Heart right ventricle (tissue), 16 donors: Measurements from ENCODE around the gene STOML1. TPM values are rescaled to one million over a fixed set of nuclear protein-coding genes. Genes with fewer than 3 reads are reported as not detected.
A peak's percentile ranks its signal among the peaks of the same experiment; 100 is the strongest.

ENCODE experiments used
- ATAC-seq, 8 donors: fragments of 200-7000 bp; cut with Tn5 transposase; one replicate each; pipeline ENCODE4 v1.9.1; 2020; ENCODE audit warnings: mild to moderate bottlenecking in 8 of 8, moderate library complexity in 8 of 8, moderate number of reproducible peaks in 1 of 8
- DNase-seq, 2 donors: peaks; one replicate each; pipeline ENCODE4 v3.0.0-alpha.2; 2020
- H3K27ac ChIP-seq, 10 donors: fragments of 200-600 bp; sonication (generic) in 2 of 10; one replicate each; pipeline versions ENCODE4 v1.5.0 to v1.8.0; 2020 to 2022; ENCODE audit warnings: mild to moderate bottlenecking in 3 of 10
- H3K27me3 ChIP-seq, 7 donors: fragments of 200-600 bp; one replicate each; pipeline ENCODE4 v1.8.0; 2021 to 2022; ENCODE audit warnings: mild to moderate bottlenecking in 2 of 7
- H3K36me3 ChIP-seq, 9 donors: fragments of 200-600 bp; sonication (generic) in 1 of 9; one replicate each; pipeline versions ENCODE4 v1.5.0 to v1.8.0; 2020 to 2022; ENCODE audit warnings: mild to moderate bottlenecking in 2 of 9
- H3K4me1 ChIP-seq, 9 donors: fragments of 200-600 bp; sonication (generic) in 1 of 9; one replicate each; pipeline versions ENCODE4 v1.5.0 to v1.8.0; 2020 to 2022; ENCODE audit warnings: mild to moderate bottlenecking in 4 of 9
- H3K4me3 ChIP-seq, 10 donors: fragments of 200-600 bp; sonication (generic) in 2 of 10; one replicate each; pipeline versions ENCODE4 v1.5.0 to v1.8.0; 2020 to 2022; ENCODE audit warnings: mild to moderate bottlenecking in 7 of 10, moderate library complexity in 2 of 10
- H3K9me3 ChIP-seq, 11 donors: fragments of 200-600 bp in 10 of 11; sonication (generic) in 2 of 11; one replicate each; pipeline versions ENCODE4 v1.5.0 to v1.8.0; 2013 to 2022; ENCODE audit warnings: mild to moderate bottlenecking in 2 of 11, control low read depth in 1 of 11, moderate library complexity in 1 of 11
- CTCF ChIP-seq, 9 donors: fragments of 200-600 bp; sonication (generic) in 2 of 9; IDR thresholded peaks; one replicate each; pipeline versions ENCODE4 v1.5.0 to v1.8.0; 2021 to 2022; ENCODE audit warnings: antibody characterized with exemption in 9 of 9, mild to moderate bottlenecking in 5 of 9, moderate library complexity in 1 of 9
- WGBS, 2 donors: extraction: QIAGEN DNeasy Blood & Tissue Kit; methylation state at CpG; one replicate each; pipeline ENCODE4 v1.1.7; 2013; ENCODE audit warnings: inconsistent platforms in 1 of 2; 5-methylcytosine and 5-hydroxymethylcytosine counted together
- intact Hi-C, 10 donors: fragments of 100-400 bp; cut with DNase I; formaldehyde crosslinking; loops; one replicate each; pipeline versions ENCODE4 v1.11.1 to v1.14.2; 2022
- polyA plus RNA-seq, 2 donors: library from polyadenylated mRNA; stranded (reverse); fragments of 200-250 nt; gene quantifications; one replicate each; pipeline ENCODE4 v1.2.3, GENCODE V29; 2013
- total RNA-seq, 10 donors: library from RNA; stranded (reverse); fragmentation: NEBNext Ultra II Directional in 3 of 10; extraction: Animal tissue kit (Norgen Biotek cat#: 25700) in 3 of 10; gene quantifications; one replicate each; pipeline versions ENCODE4 v1.2.1 to v1.2.4, GENCODE V29; 2021 to 2023
- donor health status: Arrhythmogenic right ventricular cardiomyopathy.
- donor health status: ischemic (EF 13 %, LVEDD 7.1; RV severe dilation, severe dysfunction).
- donor health status: healthy with polysubstance abuse.
- donor health status: DM: no; HTN: yes; CAD: no.
- donor health status: DM: no; HTN: no; CAD: no.
- donor health status: ischemic (EF 25% LVEDD 6.9; RV normal size, moderate dysfunction).
- donor health status: ischemic (EF 25% LVEDD 5.7; RV mildly dilated, moderate dysfunction).
- donor health status: healthy.
- donor health status: DM: yes; HTN: yes; CAD: no.
- donor health status: Ischemic cardiomyopathy.
- donor health status: ischemic (EF 35%, LVEDD 5.7; RV mildly dilated, moderate dysfunction).
- donor health status: nonischemic (EF 11% LVEDD 7.7; RV severe dilation, severe dysfunction).
- donor health status: DM: yes; HTN: yes; CAD: no.
- donor health status: PGD.
- donor health status: ischemic (EF 29% LVEDD 5.4; RV normal size, mild dysfunction).
- donor health status: nonischemic (EF 23%, LVEDD 6.1; RV moderate dilation, normal function).

The STOML1 gene
- total and polyA plus RNA-seq, 12 donors, result 21.1 to 38.4 (median 28.2) TPM

DNA sequence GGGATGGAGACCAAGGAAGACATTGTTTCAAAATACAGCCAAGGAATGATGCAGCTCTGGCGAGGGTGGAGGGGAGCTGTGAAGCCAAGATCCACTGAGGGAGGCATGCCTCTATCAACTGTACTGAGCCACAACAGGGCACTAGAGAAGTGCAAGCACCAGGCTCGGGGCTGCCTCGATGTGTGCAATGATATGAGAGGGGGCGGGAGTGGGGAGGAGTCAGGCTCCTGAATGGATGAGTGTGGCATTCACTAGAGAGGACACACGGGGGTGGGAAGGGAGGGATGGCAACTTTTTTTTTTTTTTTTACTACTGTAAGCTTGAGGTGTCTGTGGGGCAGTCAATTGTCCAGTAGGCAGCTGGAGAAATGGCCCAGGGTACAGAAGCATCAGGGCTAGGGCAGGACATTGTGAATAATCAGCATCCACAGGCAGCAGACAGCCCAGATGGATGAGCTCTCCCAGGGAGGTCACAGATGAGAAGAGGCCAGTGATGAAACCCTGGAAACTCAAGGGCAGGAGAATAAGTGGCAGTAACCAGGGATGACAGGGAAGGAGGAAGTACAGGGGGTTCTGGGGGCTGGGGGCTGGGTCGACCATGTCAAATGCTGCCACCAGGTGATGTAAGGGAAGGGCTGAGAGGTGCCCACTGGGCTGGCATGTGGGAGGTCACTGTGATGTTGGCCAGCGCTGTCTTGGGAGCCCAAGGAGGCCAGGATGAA, 5.9 kb downstream of the STOML1 start:
- H3K4me1 ChIP-seq, result peaks cover 76 to 100% (median 99%) of the 10 kb centered on the region in 9 donors
- WGBS, 2 donors, result 56 to 59% methylated on average over 7 of the region's 7 CpGs
- no peaks in the 10 kb centered on the region for H3K27me3 ChIP-seq
- no peak for ATAC-seq
- peaks cover 0 to 40% (median 6%) of the 10 kb centered on the region in 9 donors for H3K36me3 ChIP-seq
- peak overlapping the region; percentile 74 to 100 (median 99) for H3K27ac ChIP-seq
- no peak for DNase-seq
- TF ChIP-seq CTCF (IDR thresholded peaks at IDR 0.05), result no peak
- H3K9me3 ChIP-seq, result no peaks in the 10 kb centered on the region
- intact Hi-C loops, result loop anchor here in 1 of 10 donors (5.0 kb wide), 1 partner anchor 51 kb away; no protein-coding TSS in a partner anchor
- H3K4me3 ChIP-seq, result no peak overlapping the region

DNA sequence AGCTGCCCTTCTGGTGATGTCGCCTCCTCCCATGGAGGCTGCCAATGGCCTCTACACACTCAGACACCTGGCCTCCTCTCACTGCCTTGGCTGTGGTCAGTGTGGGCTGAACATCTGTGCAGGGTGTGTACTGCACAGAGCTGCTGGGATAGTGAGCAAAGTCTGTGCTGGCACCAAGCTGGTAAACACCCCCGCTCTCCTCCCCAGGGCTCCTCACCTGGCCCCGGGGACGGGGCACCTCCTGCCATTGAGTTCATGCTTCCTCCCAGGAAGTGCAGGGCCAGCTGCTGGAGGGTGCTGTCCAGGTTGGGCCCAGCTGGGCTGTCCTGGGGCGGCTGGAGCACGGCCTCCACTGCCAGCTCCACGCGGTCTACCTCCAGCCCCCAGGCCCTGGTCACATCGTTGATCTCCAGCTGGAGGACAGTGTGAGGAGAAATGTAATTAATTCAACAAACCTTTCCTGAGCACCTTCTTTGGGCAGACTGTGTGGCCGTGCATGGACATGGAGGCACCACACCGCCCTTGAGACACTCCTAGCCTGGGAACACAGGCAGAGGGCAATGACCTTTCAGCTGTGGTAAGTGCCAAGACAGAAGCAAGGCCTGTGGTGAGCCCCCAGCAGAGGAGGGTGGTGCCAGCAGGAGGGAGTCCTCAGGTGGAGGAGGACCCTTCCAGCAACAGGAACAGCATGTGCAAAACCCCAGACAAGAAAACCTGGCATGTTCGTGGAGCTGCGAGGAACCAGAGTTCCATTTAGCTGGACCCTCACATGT, 6.8 kb downstream of the STOML1 start:
- H3K4me1 ChIP-seq, result peaks cover 67 to 98% (median 95%) of the 10 kb centered on the region in 9 donors
- DNase-seq, result no peak
- 74 to 86% methylated on average over 13 of the region's 13 CpGs for WGBS, 2 donors

GRCh38 chr15:73984208-73984979, 7.7 kb downstream of the STOML1 start:
- peak overlapping the region; percentile 88 to 100 (median 98) for H3K27ac ChIP-seq
- H3K4me1 ChIP-seq, result peaks cover 64 to 96% (median 86%) of the 10 kb centered on the region in 9 donors
- no peaks in the 10 kb centered on the region for H3K27me3 ChIP-seq
- peaks cover 0 to 40% (median 6%) of the 10 kb centered on the region in 9 donors for H3K36me3 ChIP-seq
- no peaks in the 10 kb centered on the region for H3K9me3 ChIP-seq
- intact Hi-C loops, result loop anchor here in 1 of 10 donors (5.0 kb wide), 1 partner anchor 48 kb away; no protein-coding TSS in a partner anchor
- no peak for TF ChIP-seq CTCF (IDR thresholded peaks at IDR 0.05)
- no peak overlapping the region for H3K4me3 ChIP-seq
- DNase-seq (no peak), ATAC-seq (no peak)
- WGBS, 2 donors, result 66 to 67% methylated on average over 13 of the region's 13 CpGs

More for the DNA sequence above, 6.8 kb downstream of the STOML1 start:
- ATAC-seq, result no peak
- H3K27ac ChIP-seq, result peak overlapping the region; percentile 12 to 100 (median 98)
- H3K36me3 ChIP-seq, result peaks cover 0 to 40% (median 6%) of the 10 kb centered on the region in 9 donors
- intact Hi-C loops, result loop anchor here in 1 of 10 donors (5.0 kb wide), 1 partner anchor 52 kb away; no protein-coding TSS in a partner anchor
- H3K4me3 ChIP-seq, result no peak overlapping the region
- no peak for TF ChIP-seq CTCF (IDR thresholded peaks at IDR 0.05)
- no peaks in the 10 kb centered on the region for H3K9me3 ChIP-seq
- no peaks in the 10 kb centered on the region for H3K27me3 ChIP-seq
